H1 (cell line): ENCODE results near the gene DCTN5. TPM values are rescaled to one million over a fixed set of nuclear protein-coding genes. Genes with fewer than 3 reads are reported as not detected.

Experiments used
- CTCF ChIA-PET: fragments of 300-600 bp; sonication (Branson Sonifier 250); formaldehyde crosslinking; loops from one replicate; lab custom pipeline; 2021; ENCODE audit not compliant: partially characterized antibody; lab: Charles Lee
- POLR2A ChIA-PET: fragments of 300-600 bp; sonication (Branson Sonifier 250); formaldehyde crosslinking; loops from one replicate; lab custom pipeline; 2021; ENCODE audit warnings: inconsistent platforms; ENCODE audit not compliant: partially characterized antibody; lab: Charles Lee
- DNase-seq, 2 experiments: peaks; one replicate each; pipeline versions ENCODE4 v3.0.0 to v3.0.0-alpha.2; 2010 to 2022; ENCODE audit warnings: low spot score in 2 of 2, low read depth in 1 of 2, mixed read lengths in 1 of 2
- FAIRE-seq: peaks from 2 replicates; lab custom pipeline; 2011; peaks lifted over from hg19 to GRCh38; lab: Jason Lieb, UNC
- H2AFZ ChIP-seq: 2 replicates; pipeline ENCODE4 v1.8.1; 2012; ENCODE audit warnings: low read length, inconsistent platforms
- H2AK5ac ChIP-seq: 2 replicates; pipeline ENCODE4 v1.6.1; 2013; ENCODE audit warnings: low read depth, low read length
- H2BK120ac ChIP-seq: replicated peaks from 2 replicates; pipeline ENCODE3; 2013; ENCODE audit warnings: low read depth, low read length, inconsistent platforms
- H2BK12ac ChIP-seq: 2 replicates; pipeline ENCODE4 v1.6.1; 2013; ENCODE audit warnings: low read depth, low read length
- H2BK15ac ChIP-seq: 2 replicates; pipeline ENCODE4 v1.6.1; 2013; ENCODE audit warnings: low read length
- H2BK20ac ChIP-seq: 2 replicates; pipeline ENCODE4 v1.6.1; 2013; ENCODE audit warnings: low read length
- H2BK5ac ChIP-seq: 2 replicates; pipeline ENCODE4 v1.6.1; 2013; ENCODE audit warnings: low read depth, low read length
- H3K14ac ChIP-seq: 2 replicates; pipeline ENCODE4 v1.6.1; 2013; ENCODE audit warnings: inconsistent platforms; ENCODE audit not compliant: insufficient read length
- H3K18ac ChIP-seq: 2 replicates; pipeline ENCODE4 v1.6.1; 2013; ENCODE audit warnings: low read length; ENCODE audit errors: extremely low read depth
- H3K23ac ChIP-seq: 2 replicates; pipeline ENCODE4 v1.6.1; 2013; ENCODE audit warnings: inconsistent platforms; ENCODE audit not compliant: insufficient read length
- H3K23me2 ChIP-seq: 2 replicates; pipeline ENCODE4 v1.6.1; 2013; ENCODE audit warnings: low read depth, low read length
- H3K27ac ChIP-seq: 2 replicates; pipeline ENCODE4 v1.6.1; 2011; ENCODE audit warnings: low read depth, low read length, inconsistent platforms
- H3K27me3 ChIP-seq, 4 experiments: replicated peaks in 1 of 4; 1 replicate in 1 of 4; 2 replicates in 3 of 4; pipeline versions ENCODE4 v1.6.1 to v1.8.1; 2011 to 2013; ENCODE audit warnings: low read length in 3 of 4, mild to moderate bottlenecking in 3 of 4, inconsistent platforms in 2 of 4, mixed read lengths in 2 of 4, moderate library complexity in 1 of 4; ENCODE audit not compliant: control insufficient read depth in 3 of 4, insufficient read depth in 3 of 4; ENCODE audit errors: extremely low read depth in 1 of 4
- H3K36me3 ChIP-seq, 4 experiments: 2 replicates each; pipeline versions ENCODE4 v1.6.1 to v1.8.1; 2011 to 2013; ENCODE audit warnings: mild to moderate bottlenecking in 4 of 4, low read length in 3 of 4, moderate library complexity in 2 of 4, control low read depth in 1 of 4, inconsistent platforms in 1 of 4; ENCODE audit not compliant: insufficient read depth in 4 of 4, control insufficient read depth in 2 of 4
- H3K4ac ChIP-seq: replicated peaks from 2 replicates; pipeline ENCODE3; 2013; ENCODE audit warnings: low read length, low read depth, mixed read lengths, inconsistent platforms; ENCODE audit not compliant: insufficient read length
- H3K4me1 ChIP-seq, 4 experiments: replicated peaks in 1 of 4; 1 replicate in 1 of 4; 2 replicates in 3 of 4; pipeline versions ENCODE4 v1.6.1 to v1.8.1; 2011 to 2013; ENCODE audit warnings: low read length in 3 of 4, inconsistent platforms in 2 of 4, mixed read lengths in 1 of 4; ENCODE audit not compliant: insufficient read depth in 4 of 4, control insufficient read depth in 3 of 4
- H3K4me2 ChIP-seq, 2 experiments: 2 replicates each; pipeline versions ENCODE4 v1.6.1 to v1.8.1; 2011 to 2013; ENCODE audit warnings: low read depth in 2 of 2, low read length in 2 of 2, control low read depth in 1 of 2, inconsistent platforms in 1 of 2, mild to moderate bottlenecking in 1 of 2; ENCODE audit not compliant: insufficient read depth in 1 of 2
- H3K4me3 ChIP-seq, 4 experiments: fragments of 200-600, 300-600 bp in 1 of 4; sonication (generic), shearing (Covaris generic), sonication (Bioruptor Twin) in 1 of 4; 2 replicates each; pipeline versions ENCODE4 v1.5.1 to v1.8.1; 2011 to 2016; ENCODE audit warnings: low read length in 4 of 4, low read depth in 3 of 4, control low read depth in 2 of 4, inconsistent platforms in 2 of 4, mild to moderate bottlenecking in 2 of 4, mixed read lengths in 1 of 4, moderate library complexity in 1 of 4; ENCODE audit not compliant: insufficient read depth in 2 of 4; ENCODE audit errors: extremely low read depth in 1 of 4
- H3K56ac ChIP-seq: replicated peaks from 2 replicates; pipeline ENCODE3; 2013; ENCODE audit warnings: low read depth, mild to moderate bottlenecking, mixed read lengths, low read length, inconsistent platforms; ENCODE audit not compliant: insufficient read length
- H3K79me1 ChIP-seq: 2 replicates; pipeline ENCODE4 v1.6.1; 2013; ENCODE audit warnings: low read depth, low read length, control low read depth
- H3K79me2 ChIP-seq, 2 experiments: 2 replicates each; pipeline versions ENCODE4 v1.6.1 to v1.8.1; 2012 to 2013; ENCODE audit warnings: low read length in 2 of 2, mild to moderate bottlenecking in 2 of 2, inconsistent platforms in 1 of 2; ENCODE audit not compliant: insufficient read depth in 2 of 2, control insufficient read depth in 1 of 2
- H3K9ac ChIP-seq, 4 experiments: replicated peaks in 1 of 4; 1 replicate in 1 of 4; 2 replicates in 3 of 4; pipeline versions ENCODE4 v1.6.1 to v1.8.1; 2011 to 2013; ENCODE audit warnings: low read depth in 3 of 4, low read length in 3 of 4, control low read depth in 2 of 4, mild to moderate bottlenecking in 2 of 4, moderate library complexity in 2 of 4, inconsistent platforms in 1 of 4; ENCODE audit errors: extremely low read depth in 1 of 4
- H3K9me3 ChIP-seq, 2 experiments: 2 replicates each; pipeline versions ENCODE4 v1.6.1 to v1.8.1; 2012 to 2013; ENCODE audit warnings: mild to moderate bottlenecking in 2 of 2, moderate library complexity in 2 of 2, control low read depth in 1 of 2, inconsistent platforms in 1 of 2, low read depth in 1 of 2, low read length in 1 of 2, mixed read lengths in 1 of 2; ENCODE audit not compliant: insufficient read depth in 2 of 2
- H4K20me1 ChIP-seq, 2 experiments: replicated peaks in 1 of 2; 2 replicates each; pipeline versions ENCODE3 to v1.8.1; 2011 to 2013; ENCODE audit warnings: inconsistent platforms in 2 of 2, low read length in 2 of 2, mild to moderate bottlenecking in 1 of 2; ENCODE audit not compliant: insufficient read depth in 2 of 2, control insufficient read depth in 1 of 2
- H4K5ac ChIP-seq: 2 replicates; pipeline ENCODE4 v1.6.1; 2013; ENCODE audit warnings: low read length, low read depth, mixed read lengths, inconsistent platforms; ENCODE audit not compliant: insufficient read length
- H4K8ac ChIP-seq: 2 replicates; pipeline ENCODE4 v1.8.0; 2013; ENCODE audit warnings: mild to moderate bottlenecking, moderate library complexity, low read length, inconsistent platforms; ENCODE audit not compliant: insufficient read depth; ENCODE audit errors: extremely low read depth
- H4K91ac ChIP-seq: replicated peaks from 2 replicates; pipeline ENCODE3; 2013; ENCODE audit warnings: low read length, mixed read lengths, inconsistent platforms; ENCODE audit not compliant: insufficient read length
- TBP ChIP-seq: IDR thresholded peaks from 2 replicates; pipeline ENCODE4 v1.6.1; 2011; ENCODE audit warnings: low read depth, low read length, improper control_type of control experiment
- polyA plus RNA-seq, 7 experiments: library from polyadenylated mRNA; depleted of rRNA in 3 of 7; stranded (reverse) in 5 of 7; unstranded in 2 of 7; fragments of >200 nt in 5 of 7; fragments of 200-250 nt in 2 of 7; gene quantifications; 1 replicate in 5 of 7; 2 replicates in 1 of 7; 4 replicates in 1 of 7; pipeline versions ENCODE4 v1.2.1 to v1.2.3, GENCODE V29; 2011 to 2013; ENCODE audit warnings: missing spikeins in 2 of 7, mixed read lengths in 2 of 7
- total RNA-seq: library from RNA; stranded (reverse); fragmentation: NEBNext Ultra II Directional; extraction: Animal tissue kit (Norgen Biotek cat#: 25700); gene quantifications from 2 replicates; pipeline ENCODE4 v1.2.1, GENCODE V29; 2021

DCTN5 gene
- total and polyA plus RNA-seq, 2 of the 8 experiments (the other 6 are each of a cell fraction or from before 2014, with no cell fraction given): 36.0 to 74.0 TPM

DNA sequence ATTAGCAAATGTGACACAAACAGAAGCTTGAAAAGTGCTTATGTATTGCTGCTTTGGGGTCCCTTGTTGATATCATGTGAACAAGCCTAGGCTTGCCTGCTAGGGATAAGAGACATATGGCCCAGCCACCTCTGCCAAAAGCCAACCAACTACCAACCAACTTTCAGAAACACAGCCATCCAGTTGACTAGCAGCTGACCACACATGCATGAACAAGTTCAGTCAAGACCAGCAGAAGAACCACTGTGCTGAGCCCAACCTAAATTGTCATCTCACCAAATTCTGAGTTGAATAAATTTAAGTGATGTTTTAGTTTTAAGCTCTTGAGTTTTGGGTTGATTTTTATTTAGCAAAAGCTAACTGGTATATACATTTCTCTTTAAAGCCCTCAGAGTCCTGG, 68.3 kb downstream of the DCTN5 start:
- Histone ChIP-seq H2AFZ (no peak overlapping the region), H2BK120ac (no peak overlapping the region), H4K20me1 (no peaks in the 10 kb centered on the region), H3K79me1 (no peaks in the 10 kb centered on the region), H3K18ac (no peak overlapping the region), H3K4me3 (no peak overlapping the region), H2BK20ac (no peak overlapping the region), H2BK12ac (no peak overlapping the region), H3K56ac (no peak overlapping the region), H3K23ac (no peak overlapping the region), H2BK5ac (no peak overlapping the region), H3K27me3 (peaks cover 2 to 19% (median 17%) of the 10 kb centered on the region in 4 experiments), H3K9ac (no peak overlapping the region), H2BK15ac (no peak overlapping the region), H3K4me1 (no peaks in the 10 kb centered on the region; a peak in 2 of 7 replicates), H3K4ac (no peak overlapping the region)
- no peak for DNase-seq
- FAIRE-seq: peak; percentile 7
- ChIA-PET POLR2A (interaction anchor here (1.0 to 1.6 kb wide), 3 partner anchors 12 to 30 kb away, joined by 3 to 4 read pairs (median 3); no protein-coding TSS in a partner anchor), CTCF (interaction anchor here (0.7 to 1.5 kb wide), 6 partner anchors 9 to 544 kb away, joined by 3 to 4 read pairs (median 3); no protein-coding TSS in a partner anchor)
- TF ChIP-seq TBP: no peak
- TF ChIP-seq, all 59 proteins: peak for 0
- H3K14ac ChIP-seq: no peak overlapping the region
- H4K5ac ChIP-seq: no peak overlapping the region
- H3K36me3 ChIP-seq: no peaks in the 10 kb centered on the region
- H3K23me2 ChIP-seq: peaks cover 10% of the 10 kb centered on the region; the same call in 1 of the 2 replicates
- H4K8ac ChIP-seq: no peak overlapping the region
- H3K9me3 ChIP-seq: peaks cover 8% of the 10 kb centered on the region in 2 experiments; a peak in 2 of 4 replicates
- H2AK5ac ChIP-seq: no peak overlapping the region
- no peak overlapping the region for H3K27ac ChIP-seq
- H3K79me2 ChIP-seq: no peaks in the 10 kb centered on the region
- no peak overlapping the region for H4K91ac ChIP-seq
- no peak overlapping the region for H3K4me2 ChIP-seq
